Activated CD8-positive, alpha-beta memory T cell treated with anti-CD3 and anti-CD28 coated beads for 48 hours (primary cell): ENCODE data around the gene PTPRG.

ENCODE experiments used
- DNase-seq, 3 experiments: peaks; one replicate each; pipeline ENCODE4 v3.0.0-alpha.2; 2020; ENCODE audit warnings: low read depth in 2 of 3, low spot score in 2 of 3

The PTPRG gene

DNA sequence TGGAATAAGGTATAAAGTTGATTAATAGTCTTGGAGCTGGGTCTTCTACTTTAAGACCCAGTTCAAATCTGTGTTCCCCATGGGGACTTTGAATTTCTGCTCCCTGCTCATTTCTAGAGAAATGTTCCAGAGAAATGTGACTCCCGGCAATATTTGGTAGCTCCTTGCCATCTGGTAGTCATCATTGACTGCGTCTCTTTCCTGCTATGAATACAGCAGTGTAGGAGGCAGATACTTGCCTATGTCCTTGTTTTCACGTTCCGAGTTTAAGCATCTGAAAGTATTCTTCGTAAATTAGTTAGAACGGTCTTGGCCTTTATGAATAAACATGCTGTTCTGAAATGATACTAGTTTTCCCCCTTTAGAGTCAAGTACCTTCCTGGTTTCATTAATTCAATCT lies 352.9 kb downstream of the PTPRG start:
- no peak for DNase-seq

DNA sequence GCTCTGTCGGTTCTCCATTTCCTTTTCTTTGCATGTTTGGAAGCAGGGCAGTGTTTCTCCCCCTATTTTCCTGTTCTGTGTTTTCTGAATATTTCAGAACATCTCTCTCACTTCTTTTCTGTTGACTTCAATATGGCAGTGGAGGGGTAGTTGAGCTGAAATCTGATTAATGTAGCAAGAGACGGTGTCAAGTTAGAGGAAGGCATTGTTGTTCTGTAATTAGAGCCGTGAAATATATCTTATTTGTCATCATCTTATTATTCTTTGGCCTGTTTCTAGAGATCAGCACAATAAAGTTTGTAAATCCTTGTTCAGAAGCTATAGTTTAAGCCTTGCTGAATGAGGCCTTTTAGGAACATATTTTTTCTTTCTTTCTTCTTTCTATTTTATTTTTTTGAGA lies 353.9 kb downstream of the PTPRG start:
- DNase-seq = no peak

DNA sequence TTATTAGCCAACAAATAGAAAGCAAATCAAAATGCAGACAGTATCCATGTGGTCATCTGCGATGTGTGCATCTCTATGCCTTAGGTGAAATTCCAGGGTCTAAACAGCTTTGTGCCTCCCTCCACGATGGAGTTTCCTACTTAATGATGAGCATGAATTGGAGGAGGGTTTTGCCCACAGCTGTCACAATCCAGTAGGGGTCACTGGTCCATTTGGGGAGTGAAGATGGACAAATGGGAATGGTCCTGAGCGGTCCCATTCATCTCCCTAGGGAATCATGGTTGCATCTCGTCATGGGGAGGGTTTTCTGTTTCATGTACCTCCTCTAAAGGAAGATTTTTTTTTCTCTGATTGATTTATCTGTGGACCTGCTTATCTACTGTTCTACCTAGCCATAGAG lies 358.0 kb downstream of the PTPRG start:
- no peak for DNase-seq

DNA sequence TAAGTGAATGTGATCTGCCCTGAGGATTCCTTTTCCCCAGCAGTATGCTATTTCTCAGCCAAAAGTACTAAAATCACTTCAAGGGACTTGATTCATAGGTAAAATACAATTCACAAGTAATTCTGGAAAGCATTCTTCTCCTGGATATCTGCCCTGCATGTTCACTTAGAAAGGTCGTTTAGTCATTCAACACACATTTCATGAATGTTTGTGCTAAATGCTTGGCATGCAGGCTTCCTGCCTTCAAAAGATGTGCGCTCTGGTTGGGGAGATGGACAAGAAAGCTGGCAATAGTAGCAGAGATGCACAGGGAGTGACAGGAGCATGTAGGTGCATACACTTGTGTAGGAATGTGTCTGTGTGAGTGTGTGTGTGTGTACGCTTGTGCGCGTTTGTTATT lies 360.7 kb downstream of the PTPRG start:
- DNase-seq = no peak

DNA sequence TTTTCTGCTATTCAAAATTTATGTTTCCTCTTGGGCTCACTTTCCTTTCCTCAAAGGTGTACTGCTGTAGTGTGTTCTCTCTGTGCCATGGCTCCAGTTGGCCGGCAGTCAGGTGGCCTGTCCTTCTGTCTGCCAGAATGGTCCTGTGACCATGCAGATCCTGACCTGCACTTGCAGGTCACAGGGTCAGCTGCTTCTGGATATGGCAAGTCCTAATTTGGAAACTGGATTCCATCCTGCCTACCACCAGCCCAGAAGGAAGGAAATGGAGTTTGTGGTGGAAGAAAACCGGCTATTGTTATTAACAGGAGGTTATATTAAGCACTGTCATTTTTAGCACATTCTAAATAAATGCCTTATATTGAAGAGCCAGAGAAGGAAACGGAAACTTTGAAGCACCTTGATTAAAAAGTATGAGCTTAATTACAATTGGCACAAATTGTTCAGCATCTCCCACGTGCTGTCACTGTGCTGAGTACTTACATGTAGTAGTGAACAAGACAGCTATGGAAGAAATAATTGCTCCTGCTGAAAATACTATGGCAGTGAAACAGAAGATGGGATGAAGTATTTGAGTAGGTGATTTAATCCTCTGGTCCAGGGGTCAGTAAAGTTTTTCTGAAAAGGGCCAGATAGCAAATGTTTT lies 362.8 kb downstream of the PTPRG start:
- no peak for DNase-seq

DNA sequence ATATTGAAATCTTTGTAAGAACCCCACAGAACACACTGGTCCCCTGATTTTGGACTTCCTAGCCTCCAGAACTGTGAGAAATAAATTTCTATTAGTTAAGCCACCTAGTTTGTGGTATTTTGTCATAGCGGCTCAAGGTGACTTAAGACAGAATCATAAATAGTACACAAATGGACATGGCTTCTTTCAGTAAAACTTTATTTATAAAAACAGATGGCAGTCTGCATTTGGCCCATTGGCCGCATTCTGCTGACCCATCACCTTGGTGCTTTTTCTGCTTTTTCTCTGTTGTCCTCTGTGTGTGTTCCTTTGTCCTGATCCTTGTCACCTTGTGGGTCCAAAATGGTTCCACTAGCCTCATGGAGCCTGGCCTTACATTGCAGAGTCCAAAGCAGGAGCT lies 363.6 kb downstream of the PTPRG start:
- DNase-seq = no peak

DNA sequence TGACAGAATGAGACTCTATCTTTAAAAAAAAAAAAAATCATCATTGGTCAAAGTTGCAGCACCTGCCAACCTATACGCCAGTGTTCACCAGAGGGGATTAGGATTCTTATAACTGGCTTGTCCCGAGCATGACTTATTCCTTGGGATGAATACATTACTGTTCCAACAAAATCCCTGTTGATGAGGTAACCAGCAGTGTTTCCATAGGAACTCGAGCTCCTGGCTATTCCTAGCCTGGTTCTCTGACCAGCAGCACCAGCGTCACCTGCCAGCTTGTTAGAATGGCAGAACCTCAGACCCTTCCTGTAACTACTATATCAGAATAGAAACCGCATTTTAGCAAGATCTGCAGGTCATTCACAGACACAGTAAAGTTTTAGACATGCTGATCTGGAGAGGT lies 364.4 kb downstream of the PTPRG start:
- DNase-seq = no peak

DNA sequence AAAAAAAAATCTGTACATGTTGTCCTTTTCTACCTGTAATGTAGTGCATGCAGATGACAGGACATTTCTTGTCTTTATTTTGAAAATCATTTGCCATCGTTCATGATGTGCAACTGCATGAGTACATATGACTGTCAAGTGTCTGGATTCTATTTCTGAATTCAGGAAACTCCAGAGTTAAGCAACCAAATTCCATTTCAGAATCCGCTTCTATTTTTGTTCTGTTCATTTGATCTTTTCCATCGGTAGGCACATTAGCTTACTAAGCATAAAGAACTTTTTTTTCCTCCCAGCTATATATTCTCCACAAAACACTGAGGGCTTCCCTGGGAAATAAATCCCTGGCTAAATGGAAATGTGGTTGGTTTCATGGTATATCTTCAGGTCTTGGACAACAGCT lies 365.6 kb downstream of the PTPRG start:
- no peak for DNase-seq

DNA sequence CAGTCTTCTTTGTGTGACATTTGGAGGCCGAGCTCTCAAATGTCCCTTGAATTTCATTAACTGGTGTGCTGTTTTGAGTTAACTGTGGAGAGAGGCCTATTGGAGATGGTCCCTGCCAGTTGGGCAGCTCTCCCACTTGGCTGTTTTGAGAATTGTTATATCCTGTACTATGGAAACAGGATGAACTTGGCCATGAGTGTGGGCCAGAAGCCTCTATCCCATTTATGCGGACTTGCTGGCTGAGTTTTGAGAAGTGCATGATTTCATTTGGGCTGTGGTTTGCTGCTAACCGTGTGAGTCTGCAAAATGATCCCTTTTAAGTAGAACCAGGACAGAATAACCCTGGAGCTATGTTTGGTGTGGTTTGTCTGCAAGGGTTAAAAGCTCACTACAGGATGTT lies 366.0 kb downstream of the PTPRG start:
- no peak for DNase-seq

DNA sequence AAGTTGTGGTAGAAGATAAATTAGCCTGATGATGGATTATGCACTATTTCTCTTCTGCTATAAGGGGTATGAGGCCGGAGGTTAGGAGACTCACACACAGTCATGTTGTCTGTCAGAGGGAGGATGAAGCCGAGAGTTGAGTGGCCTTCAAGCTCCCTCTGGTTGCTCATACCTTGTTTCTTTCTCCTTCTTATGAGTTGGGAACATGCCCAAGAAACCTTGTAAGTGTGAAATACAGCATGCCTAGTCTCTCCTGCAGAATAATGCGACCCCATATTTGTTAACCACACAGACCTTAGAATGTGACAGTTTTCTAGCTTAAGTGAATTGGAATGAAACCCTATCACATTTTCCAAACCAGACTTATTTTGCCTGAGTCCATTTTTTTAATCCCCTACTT lies 366.7 kb downstream of the PTPRG start:
- DNase-seq = no peak

DNA sequence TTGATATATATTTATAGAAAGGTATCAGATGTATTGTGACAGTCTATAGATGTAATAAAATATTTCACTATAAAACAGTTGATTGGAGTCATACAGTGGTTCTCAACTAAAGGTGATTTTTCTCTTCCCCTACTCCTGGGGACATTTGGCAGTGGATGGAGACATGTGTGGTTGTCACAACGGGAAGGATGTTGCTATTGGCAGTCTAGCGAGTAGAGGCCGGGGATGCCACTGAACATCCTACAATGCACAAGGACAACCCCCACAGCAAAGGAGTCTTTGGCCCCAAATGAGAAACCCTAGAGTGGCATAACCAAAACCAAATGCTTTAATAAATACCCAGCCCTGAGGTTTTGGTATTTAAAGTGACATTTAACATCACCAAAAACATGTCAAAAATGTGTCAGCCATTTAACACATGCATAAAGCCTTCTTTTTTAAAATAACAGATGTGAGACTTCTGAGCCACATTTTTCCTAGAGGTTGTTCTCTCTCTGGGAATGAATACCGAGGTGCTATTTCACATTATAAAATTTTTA lies 367.5 kb downstream of the PTPRG start:
- no peak for DNase-seq

DNA sequence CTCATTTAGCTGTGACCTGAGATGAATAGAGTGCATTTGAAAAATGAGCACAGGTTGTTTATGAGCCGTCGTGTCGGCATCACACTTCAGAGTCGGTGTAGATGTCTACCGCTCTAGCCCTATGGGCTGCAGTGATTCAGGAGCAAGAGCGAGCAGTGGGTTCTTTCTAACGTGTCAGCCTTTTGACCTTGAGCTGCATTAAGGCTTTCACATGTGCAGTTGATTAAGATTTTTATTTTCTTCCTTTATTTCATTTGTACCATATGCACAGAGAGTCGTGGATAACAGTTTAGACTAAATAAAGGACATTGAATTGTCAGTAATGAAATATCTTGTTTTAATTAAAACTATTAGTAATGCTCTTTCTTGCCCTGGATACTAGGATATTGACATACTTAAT lies 368.2 kb downstream of the PTPRG start:
- DNase-seq = no peak

DNA sequence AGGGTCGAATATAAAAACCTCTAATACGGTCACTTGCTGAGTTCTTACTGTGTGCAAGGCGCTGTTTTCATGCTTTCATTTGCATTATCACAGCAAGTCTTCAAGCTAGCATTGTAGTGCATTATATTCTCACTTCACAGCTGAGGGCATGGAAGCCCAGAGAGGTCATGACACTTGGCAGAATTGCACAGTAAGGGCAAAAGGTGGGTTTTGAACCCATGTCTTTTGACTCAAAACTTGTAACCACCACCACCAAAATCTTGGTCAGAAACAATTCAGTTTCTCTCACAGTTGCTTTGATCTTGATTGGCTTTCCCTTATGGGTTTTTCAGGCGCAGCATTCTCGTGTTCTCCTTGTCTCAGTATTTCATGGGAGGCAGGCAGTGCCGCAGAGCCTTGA lies 371.1 kb downstream of the PTPRG start:
- DNase-seq = no peak

DNA sequence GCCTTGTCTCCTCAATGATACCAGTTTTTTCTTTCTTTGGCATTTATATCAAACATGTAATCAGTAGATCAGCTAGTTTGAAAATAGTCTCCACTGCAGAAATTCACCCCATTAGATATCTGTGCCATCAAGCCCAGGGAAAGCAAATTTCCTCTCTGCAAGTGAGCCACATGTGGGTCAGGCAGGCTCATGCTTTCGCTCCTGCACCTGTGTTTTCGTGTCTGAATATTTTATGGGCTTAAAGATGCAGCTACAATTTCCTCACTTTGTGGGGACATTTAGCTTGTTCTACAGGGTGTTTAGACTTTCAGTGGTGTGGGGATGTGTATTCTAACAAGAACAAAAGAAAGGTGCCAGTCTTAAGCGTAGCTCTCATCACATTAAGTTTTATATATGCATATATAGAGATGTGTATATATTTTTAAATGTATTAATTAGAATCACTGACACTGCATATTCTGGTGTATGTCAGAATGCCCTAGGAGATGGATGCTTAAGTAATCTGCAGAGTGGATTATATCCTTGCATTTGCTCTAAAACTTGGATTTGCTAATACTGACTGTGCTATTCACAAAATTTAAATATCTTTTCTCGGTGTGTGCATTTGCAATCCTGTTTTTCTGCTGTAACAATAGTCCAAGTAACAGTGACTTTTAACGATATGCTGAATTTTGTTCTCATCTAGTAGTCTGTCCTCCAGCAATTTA lies 372.6 kb downstream of the PTPRG start:
- DNase-seq = no peak

DNA sequence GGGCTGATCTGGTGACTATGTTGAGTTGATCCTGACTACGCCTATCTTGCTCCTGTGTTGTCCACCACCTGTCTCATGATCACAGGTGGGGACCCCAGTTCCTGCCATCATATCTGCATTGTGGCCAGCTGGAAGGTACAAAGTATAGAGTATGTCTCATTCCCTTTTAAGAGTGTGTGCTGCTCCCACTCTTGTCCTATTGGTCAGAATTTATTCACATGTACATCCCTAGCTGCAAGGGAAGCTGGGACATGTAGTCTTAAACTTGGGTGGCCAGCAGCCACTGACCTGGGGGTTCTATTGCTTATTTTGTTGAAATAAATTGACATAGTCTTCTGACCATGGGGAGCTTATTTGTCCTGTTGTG lies 373.1 kb downstream of the PTPRG start:
- DNase-seq = no peak

DNA sequence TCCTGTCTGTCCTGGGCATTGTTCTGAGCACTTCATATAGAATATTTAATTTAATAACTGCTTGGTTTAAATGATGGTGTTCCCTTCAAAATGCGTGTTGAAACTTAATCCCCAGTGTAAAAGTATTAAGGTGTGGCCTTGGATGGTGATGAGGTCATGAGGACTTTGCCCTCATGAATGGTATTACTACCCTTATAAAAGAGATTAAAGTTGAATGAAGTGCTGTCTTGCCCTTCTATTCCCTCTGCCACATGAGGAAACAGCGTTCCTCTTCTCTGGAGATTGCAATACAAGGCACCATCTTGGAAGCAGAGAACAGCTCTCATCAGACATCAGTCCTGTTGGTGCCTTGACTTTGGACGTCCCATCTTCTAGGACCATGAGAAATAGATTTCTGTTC lies 374.4 kb downstream of the PTPRG start:
- no peak for DNase-seq

DNA sequence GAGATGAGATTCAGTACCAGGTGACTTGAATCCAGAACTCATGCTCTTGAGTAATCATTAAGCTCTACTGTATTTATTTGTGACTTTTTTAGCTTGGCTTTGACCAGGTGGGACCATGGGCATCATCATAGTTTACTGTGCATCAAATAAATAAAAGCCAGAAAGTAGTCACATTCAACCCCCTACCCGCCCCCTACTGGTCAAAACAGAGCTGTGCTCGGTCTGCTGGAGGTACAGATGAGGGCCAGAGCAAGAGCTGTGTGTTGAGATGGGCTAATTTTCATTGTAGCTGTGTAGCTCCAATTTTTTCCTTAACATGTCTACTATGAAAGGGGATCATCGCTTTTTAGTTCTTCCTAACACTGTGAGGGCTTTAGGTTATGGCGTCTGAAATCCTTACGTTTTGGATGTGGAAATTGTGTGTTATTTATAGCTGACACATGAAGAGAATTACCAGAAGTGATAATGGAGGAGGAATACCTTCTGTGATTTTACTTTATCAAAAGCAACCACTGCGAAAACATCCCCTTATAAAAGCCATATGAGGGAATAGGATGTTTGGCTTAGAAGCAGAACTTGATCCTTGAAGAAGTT lies 375.1 kb downstream of the PTPRG start:
- DNase-seq = peak in 1 of 3 experiments; percentile 0

DNA sequence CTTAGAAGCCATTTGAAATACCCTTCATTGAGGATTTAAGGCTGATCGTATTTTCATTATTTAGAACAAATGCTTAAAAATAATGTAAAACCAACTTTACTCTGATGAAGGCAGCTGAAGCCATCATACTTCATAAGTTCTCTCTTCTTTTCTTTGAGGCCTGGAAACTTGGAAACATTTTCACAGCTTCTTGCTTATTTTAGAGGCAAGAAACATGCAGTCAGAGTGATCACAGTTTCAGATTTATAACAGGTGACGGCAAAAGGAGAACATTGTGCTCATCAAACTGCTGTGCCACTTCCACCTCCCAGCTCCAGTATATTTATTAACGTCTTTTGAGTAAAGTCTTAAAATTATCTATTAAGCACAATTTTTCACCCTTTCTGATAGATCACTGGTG lies 376.1 kb downstream of the PTPRG start:
- DNase-seq = no peak

DNA sequence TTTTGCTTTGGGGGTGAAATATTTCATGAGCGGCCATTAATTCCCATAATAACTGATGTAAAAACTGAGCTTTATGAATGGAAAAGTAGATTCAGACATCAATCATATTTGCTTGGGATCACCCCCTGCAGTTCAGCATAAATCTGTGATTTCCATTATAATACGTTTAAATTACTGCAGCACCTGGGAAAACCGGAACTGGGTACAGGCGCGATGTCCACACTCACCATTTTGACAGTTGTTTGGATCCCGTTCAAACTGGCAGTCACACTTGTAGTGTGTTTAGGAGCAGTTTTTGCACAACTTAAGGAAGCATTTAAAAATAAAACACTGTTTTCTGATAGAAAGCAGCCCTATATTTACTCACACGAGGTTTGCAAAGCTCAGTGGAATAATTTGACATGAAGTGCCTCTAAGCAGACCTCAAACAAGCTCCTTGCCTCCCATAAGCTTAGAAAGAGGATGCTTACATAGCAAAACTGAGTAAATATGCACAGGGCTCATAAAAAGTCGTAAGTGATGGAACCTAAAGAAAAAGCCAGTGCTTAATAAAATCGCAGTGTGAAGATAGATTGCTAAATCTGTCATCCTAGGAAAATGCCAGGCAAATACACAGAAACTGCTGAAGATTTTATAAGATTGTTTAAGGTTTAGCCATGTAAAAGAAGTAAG lies 377.6 kb downstream of the PTPRG start:
- no peak for DNase-seq

DNA sequence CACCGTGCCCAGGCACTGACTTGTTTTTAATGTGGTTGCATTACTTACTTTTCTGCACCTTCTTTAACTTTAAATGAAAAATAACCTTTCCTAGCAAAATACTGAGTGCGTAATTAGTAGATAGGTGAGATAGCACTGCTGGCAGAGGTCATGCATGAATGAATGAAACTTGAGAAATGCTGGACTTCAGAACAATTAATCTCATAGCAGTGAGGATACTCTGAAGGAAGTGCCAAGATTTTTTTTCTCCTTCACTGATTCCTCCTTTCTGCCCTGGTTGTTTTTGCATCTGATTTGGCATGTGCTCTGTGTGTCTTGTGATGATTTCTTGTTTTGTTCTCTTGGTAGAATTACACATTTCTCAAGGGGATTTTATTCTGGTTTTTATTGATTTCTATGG lies 378.9 kb downstream of the PTPRG start:
- no peak for DNase-seq

DNA sequence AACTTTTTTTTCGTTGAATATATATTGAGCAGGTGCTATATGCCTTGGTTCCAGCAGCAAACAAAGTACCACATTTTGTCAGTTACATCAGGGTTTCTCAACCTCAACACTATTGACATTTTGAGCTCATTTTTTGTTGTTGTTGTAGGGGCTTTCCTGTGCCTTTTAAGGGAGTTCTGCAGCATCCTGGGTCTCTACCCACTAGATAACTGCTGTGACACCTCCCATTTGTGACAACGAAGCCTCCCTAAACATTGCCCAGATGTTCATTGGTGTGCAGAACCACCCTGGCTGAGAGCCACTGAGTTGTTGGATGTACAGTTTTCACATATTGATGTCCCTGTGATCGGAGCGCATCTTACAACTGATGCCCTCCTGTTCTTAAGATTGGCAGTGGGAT lies 382.6 kb downstream of the PTPRG start:
- no peak for DNase-seq

DNA sequence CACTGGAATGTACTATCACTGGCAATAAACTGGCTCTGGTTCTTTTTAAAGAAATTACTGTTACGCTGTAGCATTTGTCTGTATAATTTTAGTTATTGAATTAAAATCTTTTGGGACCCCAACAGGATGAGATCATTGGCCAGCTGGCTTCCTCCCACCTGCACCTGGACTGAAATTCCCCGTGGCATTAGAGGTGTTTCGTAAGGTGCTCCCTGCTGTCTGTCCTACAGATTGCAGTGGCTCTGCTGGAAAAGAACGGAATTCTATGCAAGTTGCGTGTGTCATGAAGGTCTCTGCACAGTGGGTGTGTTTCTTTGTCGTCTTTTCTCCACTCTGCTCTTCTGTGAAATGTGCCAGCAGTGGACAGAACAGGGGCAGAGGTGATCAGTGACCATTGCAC lies 383.4 kb downstream of the PTPRG start:
- no peak for DNase-seq
